OCI-LY7 (cell line): ENCODE measurements around the gene GALNT14.

Experiments
- CTCF ChIP-seq: fragments of 200-600 bp; sonication (generic); conservative IDR thresholded peaks from 2 replicates; pipeline ENCODE4 v1.5.1; 2014; ENCODE audit warnings: mild to moderate bottlenecking, antibody characterized with exemption, low read length, moderate library complexity, mixed read lengths
- EZH2phosphoT487 ChIP-seq: fragments of 200-600 bp; sonication (generic); IDR thresholded peaks from 2 replicates; pipeline ENCODE4 v1.6.1; 2018; ENCODE audit warnings: low read depth, borderline replicate concordance, mild to moderate bottlenecking, mixed run types, antibody characterized with exemption, low read length, moderate library complexity, mixed read lengths

GRCh38 chr2:30888852-30889409, 249.3 kb downstream of the GALNT14 start:
- TF ChIP-seq CTCF (no peak), EZH2phosphoT487 (no peak)
